B cell (primary cell): Measurements from ENCODE around the gene CFAP100. TPM values are rescaled to one million over a fixed set of nuclear protein-coding genes. Genes with fewer than 3 reads are reported as not detected.

Experiments
- ATAC-seq: fragments of 200-7000 bp; cut with Tn5 transposase; one replicate; pipeline ENCODE4 v1.10.0; 2021; ENCODE audit warnings: low read depth, mild to moderate bottlenecking, moderate number of reproducible peaks, moderate library complexity
- CTCF ChIA-PET: fragments of 350-600 bp; sonication (Branson Sonifier 250); formaldehyde crosslinking; loops from one replicate; lab custom pipeline; 2021; ENCODE audit warnings: antibody characterized with exemption, inconsistent platforms; lab: Charles Lee
- POLR2A ChIA-PET: fragments of 350-600 bp; sonication (Branson Sonifier 250); formaldehyde crosslinking; loops from one replicate; lab custom pipeline; 2021; ENCODE audit warnings: antibody characterized with exemption; lab: Charles Lee
- DNase-seq: peaks from one replicate; pipeline ENCODE4 v3.0.0; 2013
- H2AFZ ChIP-seq: 2 replicates; pipeline ENCODE4 v1.6.1; 2012; ENCODE audit warnings: mild to moderate bottlenecking, low read depth, low read length; ENCODE audit not compliant: insufficient read depth, poor library complexity, severe bottlenecking
- H3K27ac ChIP-seq, 2 donors: 1 replicate in 1 of 2; 2 replicates in 1 of 2; pipeline ENCODE4 v1.5.1; 2012 to 2013; ENCODE audit warnings: low read length in 2 of 2, mild to moderate bottlenecking in 2 of 2, moderate library complexity in 1 of 2
- H3K27me3 ChIP-seq, 4 experiments: fragments of 200-600 bp in 1 of 4; sonication (generic) in 1 of 4; replicated peaks in 1 of 4; 1 replicate in 2 of 4; 2 replicates in 2 of 4; pipeline versions ENCODE4 v1.6.1 to v1.7.0; 2013 to 2016; ENCODE audit warnings: low read length in 3 of 4, mild to moderate bottlenecking in 2 of 4, mixed read lengths in 1 of 4, moderate library complexity in 1 of 4; ENCODE audit not compliant: insufficient read depth in 4 of 4, control insufficient read depth in 3 of 4; ENCODE audit errors: control extremely low read depth in 1 of 4
- H3K36me3 ChIP-seq, 2 experiments: replicated peaks in 1 of 2; 1 replicate in 1 of 2; 2 replicates in 1 of 2; pipeline versions ENCODE4 v1.6.1 to v1.7.1; 2013; ENCODE audit warnings: low read length in 1 of 2; ENCODE audit not compliant: insufficient read depth in 2 of 2, control insufficient read depth in 1 of 2; ENCODE audit errors: control extremely low read depth in 1 of 2, extremely low read depth in 1 of 2
- H3K4me1 ChIP-seq, 2 donors: fragments of 200-600 bp in 1 of 2; sonication (generic) in 1 of 2; 1 replicate in 1 of 2; 2 replicates in 1 of 2; pipeline versions ENCODE4 v1.5.1 to v1.6.1; 2013 to 2017; ENCODE audit warnings: low read length in 2 of 2; ENCODE audit not compliant: control insufficient read depth in 2 of 2, insufficient read depth in 2 of 2
- H3K4me2 ChIP-seq: replicated peaks from 2 replicates; pipeline ENCODE3; 2012; ENCODE audit warnings: mild to moderate bottlenecking, low read depth, low read length; ENCODE audit not compliant: poor library complexity, severe bottlenecking
- H3K4me3 ChIP-seq, 5 experiments: fragments of 200-600 bp in 1 of 5; sonication (generic) in 1 of 5; 1 replicate in 3 of 5; 2 replicates in 2 of 5; pipeline versions ENCODE4 v1.5.1 to v1.7.0; 2011 to 2016; ENCODE audit warnings: low read length in 4 of 5, mild to moderate bottlenecking in 4 of 5, low read depth in 2 of 5, control low read depth in 1 of 5, moderate library complexity in 1 of 5; ENCODE audit not compliant: insufficient read depth in 1 of 5; ENCODE audit errors: control extremely low read depth in 1 of 5, extremely low read depth in 1 of 5
- H3K79me2 ChIP-seq: fragments of 200-600 bp; sonication (generic); one replicate; pipeline ENCODE4 v1.6.0; 2016; ENCODE audit warnings: low read length; ENCODE audit not compliant: control insufficient read depth, insufficient read depth
- H3K9ac ChIP-seq: fragments of 200-600 bp; sonication (generic); 2 replicates; pipeline ENCODE4 v1.6.1; 2017; ENCODE audit warnings: mild to moderate bottlenecking, low read length, moderate library complexity
- H3K9me3 ChIP-seq, 3 donors: one replicate each; pipeline versions ENCODE4 v1.6.1 to v1.7.1; 2013; ENCODE audit warnings: low read length in 2 of 3; ENCODE audit not compliant: control insufficient read depth in 2 of 3, insufficient read depth in 1 of 3; ENCODE audit errors: control extremely low read depth in 1 of 3
- H4K20me1 ChIP-seq: 2 replicates; pipeline ENCODE4 v1.6.0; 2012; ENCODE audit warnings: mild to moderate bottlenecking, low read length; ENCODE audit not compliant: insufficient read depth, control insufficient read depth, poor library complexity, severe bottlenecking
- H3K27ac Mint-ChIP-seq: one replicate; pipeline ENCODE4 v1.8.0; 2021; ENCODE audit warnings: mixed read lengths
- H3K27me3 Mint-ChIP-seq: one replicate; pipeline ENCODE4 v1.8.0; 2021; ENCODE audit warnings: mixed read lengths
- H3K4me1 Mint-ChIP-seq: one replicate; pipeline ENCODE4 v1.8.0; 2021; ENCODE audit warnings: mixed read lengths
- H3K4me3 Mint-ChIP-seq: one replicate; pipeline ENCODE4 v1.8.0; 2021; ENCODE audit warnings: mixed read lengths
- H3K9me3 Mint-ChIP-seq: one replicate; pipeline ENCODE4 v1.8.0; 2022; ENCODE audit warnings: mixed read lengths; ENCODE audit not compliant: insufficient read depth
- CTCF ChIP-seq: fragments of 200-600 bp; IDR thresholded peaks from one replicate; pipeline ENCODE4 v1.8.0; 2022; ENCODE audit warnings: antibody characterized with exemption, mild to moderate bottlenecking
- EZH2 ChIP-seq: IDR thresholded peaks from 2 replicates; pipeline ENCODE4 v1.6.1; 2012; ENCODE audit warnings: borderline replicate concordance, low read depth, mild to moderate bottlenecking, moderate library complexity, low read length; ENCODE audit not compliant: insufficient read depth, poor library complexity, severe bottlenecking
- WGBS: methylation state at CpG from one replicate; pipeline ENCODE4 v1.1.5; 2013; ENCODE audit warnings: missing lambda C conversion rate; ENCODE audit not compliant: insufficient coverage; 5-methylcytosine and 5-hydroxymethylcytosine counted together
- intact Hi-C: fragments of 100-400 bp; cut with micrococcal nuclease; formaldehyde crosslinking; loops from one replicate; pipeline ENCODE4 v1.10.0; 2022
- polyA plus RNA-seq: library from polyadenylated mRNA; depleted of rRNA; stranded (reverse); fragments of >200 nt; gene quantifications from 2 replicates; pipeline ENCODE4 v1.2.3, GENCODE V29; 2012
- total RNA-seq, 2 donors: library from RNA; stranded (reverse); fragments of 120-200 nt in 1 of 2; gene quantifications; 1 replicate in 1 of 2; 2 replicates in 1 of 2; pipeline versions ENCODE4 v1.2.3 to v1.2.4, GENCODE V29; 2013 to 2022

The CFAP100 gene
- total and polyA plus RNA-seq, 2 donors (not counting 1 experiment from before 2014, with no cell fraction given) = not detected

- H3K79me2 ChIP-seq = no peaks in the 10 kb centered on the region
- TF ChIP-seq EZH2 (no peak), CTCF (no peak)
- H2AFZ ChIP-seq = peak overlapping the region; percentile 91
- H3K27me3 ChIP-seq = peaks cover 0 to 54% (median 22%) of the 10 kb centered on the region in 4 experiments
- peaks cover 20 to 21% of the 10 kb centered on the region in 2 donors for H3K4me1 ChIP-seq
- H4K20me1 ChIP-seq = no peaks in the 10 kb centered on the region
- H3K9me3 Mint-ChIP-seq = no peaks in the 10 kb centered on the region
- intact Hi-C loops = loop anchor here (5.0 kb wide), 3 partner anchors 624 to 1694 kb away; partner anchors contain the start of genes PLXNA1 and SEC61A1
- H3K36me3 ChIP-seq = no peaks in the 10 kb centered on the region
- H3K4me3 ChIP-seq = peak overlapping the region in 4 of 5 experiments; percentile 46 to 84 (median 62)
- DNase-seq (no peak), ATAC-seq (no peak)
- peaks cover 0 to 10% (median 0%) of the 10 kb centered on the region in 3 donors for H3K9me3 ChIP-seq
- H3K27me3 Mint-ChIP-seq = peaks cover 55% of the 10 kb centered on the region
- H3K4me3 Mint-ChIP-seq = peak overlapping the region; percentile 95
- H3K4me1 Mint-ChIP-seq = peaks cover 16% of the 10 kb centered on the region
- H3K4me2 ChIP-seq = peak overlapping the region; percentile 99
- peak overlapping the region; percentile 72 for H3K9ac ChIP-seq
- no peak overlapping the region for H3K27ac Mint-ChIP-seq
- ChIA-PET POLR2A (interaction anchor here (0.6 kb wide), 2 partner anchors 10 to 116 kb away, joined by 4 read pairs; no protein-coding TSS in a partner anchor), CTCF (interaction anchor here (1.1 kb wide), 1 partner anchor 10 kb away, joined by 3 read pairs; no protein-coding TSS in a partner anchor)
- 17% methylated on average over 8 of the region's 11 CpGs for WGBS
- no peak overlapping the region for H3K27ac ChIP-seq
Observed at GRCh38 chr3:126358038-126358815, 36.5 kb upstream of the CFAP100 start.

- peak overlapping the region; percentile 95 for H3K4me3 Mint-ChIP-seq
- DNase-seq = no peak
- H3K9ac ChIP-seq = no peak overlapping the region
- peaks cover 0 to 54% (median 24%) of the 10 kb centered on the region in 4 experiments for H3K27me3 ChIP-seq
- ChIA-PET CTCF (no interaction called here), POLR2A (no interaction called here)
- H3K4me2 ChIP-seq = no peak overlapping the region
- peaks cover 0 to 10% (median 0%) of the 10 kb centered on the region in 3 donors for H3K9me3 ChIP-seq
- H3K9me3 Mint-ChIP-seq = no peaks in the 10 kb centered on the region
- H3K4me1 Mint-ChIP-seq = peaks cover 16% of the 10 kb centered on the region
- H2AFZ ChIP-seq = no peak overlapping the region
- H4K20me1 ChIP-seq = no peaks in the 10 kb centered on the region
- no peak for TF ChIP-seq CTCF
- TF ChIP-seq EZH2 = no peak
- peaks cover 60% of the 10 kb centered on the region for H3K27me3 Mint-ChIP-seq
- 63% methylated on average over 3 of the region's 3 CpGs for WGBS
- intact Hi-C loops = loop anchor here (5.0 kb wide), 3 partner anchors 624 to 1694 kb away; partner anchors contain the start of genes PLXNA1 and SEC61A1
- no peaks in the 10 kb centered on the region for H3K79me2 ChIP-seq
- no peak overlapping the region for H3K27ac ChIP-seq
- no peaks in the 10 kb centered on the region for H3K36me3 ChIP-seq
- no peak for ATAC-seq
- H3K27ac Mint-ChIP-seq = no peak overlapping the region
- H3K4me3 ChIP-seq = no peak overlapping the region
- H3K4me1 ChIP-seq = peaks cover 20 to 21% of the 10 kb centered on the region in 2 donors
Observed at GRCh38 chr3:126358816-126359181, 35.9 kb upstream of the CFAP100 start.
